ENCODE results near the gene SMAD3.

The SMAD3 gene

DNA sequence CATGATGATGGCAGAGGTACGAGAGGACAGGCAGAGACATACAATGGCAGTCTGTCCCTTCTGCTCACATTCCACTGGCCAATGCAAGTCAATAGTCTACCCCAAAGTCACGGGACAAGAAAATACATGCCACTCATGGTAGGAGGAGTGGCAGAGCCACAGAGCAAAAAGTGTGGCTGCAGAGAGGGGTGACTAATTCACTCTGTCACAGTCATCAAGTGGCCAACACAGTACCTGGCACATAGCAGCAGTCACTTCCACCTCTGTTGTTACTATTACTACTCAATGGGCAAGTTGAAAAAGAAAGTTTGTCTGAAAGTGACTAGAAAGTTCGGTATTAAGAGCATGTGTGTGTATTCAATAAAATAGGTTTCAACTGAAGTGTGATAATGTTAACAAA is 91.4 kb downstream of the SMAD3 start:
- in situ Hi-C loops (cut with MboI; ENCODE audit: low sequenced_read_pairs) = no loop called here

DNA sequence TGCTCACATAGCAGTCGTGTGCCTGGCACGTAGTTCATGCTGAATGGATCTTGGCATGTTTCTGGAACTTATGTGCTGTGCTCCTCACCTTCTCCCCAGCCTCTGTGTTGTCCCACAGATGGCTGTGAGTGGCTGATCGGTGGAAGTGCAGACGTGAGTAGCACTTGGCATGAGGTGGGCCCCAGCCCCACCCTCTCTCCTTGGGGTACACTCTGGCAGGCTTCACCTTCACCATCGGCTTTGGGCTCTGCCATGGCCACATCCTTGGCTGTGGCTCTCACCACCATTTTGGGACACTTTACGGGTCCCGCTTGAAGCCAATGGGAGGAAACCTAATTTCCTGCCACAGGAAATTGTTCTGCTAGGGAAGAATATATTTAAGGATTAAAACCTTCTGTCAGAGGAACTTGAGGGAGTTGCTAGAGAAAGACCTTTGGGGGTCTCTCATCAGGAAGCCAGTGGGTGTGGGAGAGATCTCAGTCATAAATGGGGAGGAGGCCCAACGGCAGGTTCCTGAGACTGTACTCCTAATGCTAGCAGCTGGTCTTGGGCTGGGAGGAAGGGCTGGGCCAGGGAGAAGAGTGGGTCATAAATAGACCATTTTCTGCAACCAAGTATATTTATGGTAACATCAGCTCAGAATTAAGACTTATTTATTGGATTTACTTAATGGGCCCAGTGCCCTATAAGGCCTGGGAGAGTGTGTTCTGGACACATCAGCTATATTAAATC is 92.3 kb downstream of the SMAD3 start:
- in situ Hi-C loops (cut with MboI; ENCODE audit: low sequenced_read_pairs) = no loop called here

DNA sequence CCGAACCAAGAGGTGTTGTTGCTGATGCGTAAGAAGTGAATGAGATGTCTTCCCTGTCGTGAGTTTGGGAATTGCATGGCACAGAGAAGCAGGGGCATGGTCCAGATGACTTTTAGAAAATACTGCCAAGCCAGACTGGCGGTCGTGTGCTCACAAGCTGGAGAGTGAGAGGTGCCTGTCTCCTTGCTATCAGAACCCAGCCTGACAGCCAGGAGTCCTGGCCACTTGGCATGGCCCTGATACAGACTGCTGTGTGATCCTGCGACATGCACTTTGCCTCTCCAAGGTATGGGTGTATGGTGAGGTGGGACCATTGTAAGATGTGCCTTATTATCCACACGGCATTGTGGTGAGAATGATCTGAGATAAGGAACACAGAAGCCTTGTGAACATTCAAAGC is 93.0 kb downstream of the SMAD3 start:
- in situ Hi-C loops (cut with MboI; ENCODE audit: low sequenced_read_pairs) = no loop called here

DNA sequence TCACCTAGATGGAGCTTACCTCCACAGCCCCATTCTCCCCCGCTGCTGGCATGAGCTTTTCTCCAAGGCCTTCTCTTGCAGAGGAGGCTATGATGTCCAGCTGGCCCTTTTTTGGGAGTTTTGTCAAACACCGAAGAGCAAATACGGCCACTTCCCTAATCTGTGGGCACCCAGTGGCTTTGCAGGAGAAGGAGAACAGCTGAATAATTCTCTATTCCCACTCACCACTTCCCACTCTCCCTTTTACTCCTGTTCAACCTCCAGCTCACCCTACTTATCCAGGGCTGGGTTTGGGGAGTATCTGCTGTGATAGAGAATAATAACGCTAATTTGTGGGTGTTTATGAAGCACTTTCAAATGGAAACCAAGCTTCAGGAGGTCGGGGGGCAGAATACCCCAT is 96.0 kb downstream of the SMAD3 start:
- in situ Hi-C loops (cut with MboI; ENCODE audit: low sequenced_read_pairs) = no loop called here

DNA sequence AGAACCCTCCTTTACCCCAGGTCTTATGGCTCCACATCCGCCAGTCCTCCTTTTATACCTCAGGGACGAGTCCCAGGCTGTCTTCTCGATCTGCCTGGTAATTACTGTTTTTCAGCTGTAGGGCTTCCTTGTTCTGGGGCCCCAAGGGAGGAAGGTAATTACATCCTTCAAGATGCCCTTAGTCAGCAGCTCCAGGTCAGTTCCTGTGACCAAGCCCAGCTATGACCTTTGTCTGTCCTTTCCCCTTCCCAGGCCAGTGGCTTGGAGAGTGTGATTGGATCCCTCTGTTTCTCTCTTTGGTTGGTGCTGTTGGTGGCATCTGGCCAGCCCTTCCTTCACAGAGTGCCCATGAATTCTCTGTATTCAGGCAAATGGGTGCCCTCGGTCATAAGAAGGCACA is 96.5 kb downstream of the SMAD3 start:
- in situ Hi-C loops (cut with MboI; ENCODE audit: low sequenced_read_pairs) = no loop called here

DNA sequence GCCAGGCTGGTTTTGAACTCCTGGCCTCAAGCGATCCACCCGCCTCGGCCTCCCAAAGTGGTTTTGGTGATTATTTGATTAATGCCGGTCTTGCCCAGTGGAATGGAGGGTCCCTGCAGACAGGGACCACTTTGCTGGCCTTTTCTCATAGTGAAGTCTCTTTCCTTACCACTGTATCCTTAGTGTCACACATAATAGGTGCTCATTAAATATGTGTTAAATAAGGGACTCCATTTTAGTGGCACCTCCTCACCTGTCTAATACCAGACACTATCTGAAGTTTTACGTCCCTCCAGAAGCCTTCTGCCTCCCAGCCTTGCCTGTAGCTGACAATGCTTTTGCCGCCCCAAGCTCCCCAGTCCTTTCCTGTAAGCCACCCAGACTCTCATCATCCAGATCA is 97.8 kb downstream of the SMAD3 start:
- in situ Hi-C loops (cut with MboI; ENCODE audit: low sequenced_read_pairs) = no loop called here

DNA sequence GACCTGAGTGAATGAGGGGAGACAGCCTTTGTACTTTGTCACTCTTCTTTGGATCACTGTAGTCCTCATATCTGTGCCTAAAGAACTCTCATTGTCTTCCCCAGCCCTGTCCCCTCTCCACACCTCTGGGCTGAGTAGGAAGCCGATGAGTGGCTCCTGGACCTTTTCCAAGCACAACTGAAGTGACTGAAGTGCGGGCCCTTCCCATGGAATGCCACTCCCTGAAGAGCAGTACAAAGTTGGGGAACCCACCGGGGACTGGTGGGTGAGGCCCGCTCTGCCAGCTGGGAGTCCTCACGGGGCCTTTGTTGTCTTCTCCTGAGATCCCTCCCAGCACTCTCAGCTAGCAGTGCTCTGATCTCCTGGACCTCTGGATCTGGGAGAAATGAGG is 99.0 kb downstream of the SMAD3 start:
- in situ Hi-C loops (cut with MboI; ENCODE audit: low sequenced_read_pairs) = no loop called here

DNA sequence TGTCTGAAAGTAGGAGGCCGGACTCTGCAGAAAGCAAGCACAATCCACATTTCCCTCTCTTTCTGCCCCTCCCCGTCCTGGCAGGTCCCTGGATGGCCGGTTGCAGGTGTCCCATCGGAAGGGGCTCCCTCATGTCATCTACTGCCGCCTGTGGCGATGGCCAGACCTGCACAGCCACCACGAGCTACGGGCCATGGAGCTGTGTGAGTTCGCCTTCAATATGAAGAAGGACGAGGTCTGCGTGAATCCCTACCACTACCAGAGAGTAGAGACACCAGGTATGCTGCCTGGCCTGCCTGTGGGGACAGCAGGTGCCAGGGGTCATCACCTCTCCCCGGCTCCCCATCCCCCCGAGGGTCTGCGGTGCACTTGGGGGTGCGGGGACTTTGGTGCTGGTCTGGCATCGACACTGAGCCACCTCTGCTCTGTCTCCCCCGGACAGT is 99.4 kb downstream of the SMAD3 start:
- in situ Hi-C loops (cut with MboI; ENCODE audit: low sequenced_read_pairs) = no loop called here

DNA sequence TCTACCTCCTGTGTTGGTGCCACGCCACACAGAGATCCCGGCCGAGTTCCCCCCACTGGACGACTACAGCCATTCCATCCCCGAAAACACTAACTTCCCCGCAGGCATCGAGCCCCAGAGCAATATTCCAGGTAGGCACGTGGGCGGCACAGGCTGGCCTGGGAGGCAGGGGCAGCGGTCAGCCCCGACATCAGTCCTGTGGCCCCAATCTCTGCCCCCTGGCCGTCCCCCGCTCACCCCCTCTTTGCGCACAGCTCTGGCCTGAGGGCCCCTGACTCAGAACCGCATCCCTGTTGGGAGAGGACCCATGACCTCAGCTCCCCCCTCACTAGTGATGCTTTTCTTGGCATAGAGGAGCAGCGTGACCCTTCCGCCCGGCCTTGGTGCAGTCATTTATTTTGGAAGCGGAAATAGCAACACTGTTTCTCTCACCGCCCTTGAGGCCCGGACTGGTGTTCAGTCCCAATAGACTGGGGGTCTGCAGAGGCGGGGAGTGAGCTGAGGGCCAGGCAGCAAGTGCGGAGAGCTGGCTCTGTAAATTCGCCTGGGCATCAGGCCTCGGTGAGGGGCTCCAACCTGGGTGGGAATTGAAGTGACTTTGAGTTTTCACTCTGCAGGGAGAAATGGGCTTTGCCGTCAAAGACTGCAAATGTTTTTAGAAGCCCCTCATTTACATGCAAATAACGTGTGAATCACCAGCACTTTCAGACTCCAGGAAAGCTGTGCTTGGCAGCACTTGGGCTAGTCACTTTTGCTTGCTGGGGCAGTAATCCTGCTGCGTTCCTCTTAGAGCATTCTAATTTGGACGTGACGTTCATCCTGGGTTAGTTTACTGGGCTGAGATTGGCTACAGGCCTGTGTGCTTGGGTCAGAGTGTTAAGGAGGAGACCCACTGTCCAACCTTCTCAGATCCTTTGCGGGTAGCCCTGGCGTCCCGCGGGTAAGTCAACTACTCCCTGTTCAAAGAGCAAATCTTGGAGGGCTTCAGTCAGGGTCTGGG is 100.2 kb downstream of the SMAD3 start:
- in situ Hi-C loops (cut with MboI; ENCODE audit: low sequenced_read_pairs) = no loop called here

DNA sequence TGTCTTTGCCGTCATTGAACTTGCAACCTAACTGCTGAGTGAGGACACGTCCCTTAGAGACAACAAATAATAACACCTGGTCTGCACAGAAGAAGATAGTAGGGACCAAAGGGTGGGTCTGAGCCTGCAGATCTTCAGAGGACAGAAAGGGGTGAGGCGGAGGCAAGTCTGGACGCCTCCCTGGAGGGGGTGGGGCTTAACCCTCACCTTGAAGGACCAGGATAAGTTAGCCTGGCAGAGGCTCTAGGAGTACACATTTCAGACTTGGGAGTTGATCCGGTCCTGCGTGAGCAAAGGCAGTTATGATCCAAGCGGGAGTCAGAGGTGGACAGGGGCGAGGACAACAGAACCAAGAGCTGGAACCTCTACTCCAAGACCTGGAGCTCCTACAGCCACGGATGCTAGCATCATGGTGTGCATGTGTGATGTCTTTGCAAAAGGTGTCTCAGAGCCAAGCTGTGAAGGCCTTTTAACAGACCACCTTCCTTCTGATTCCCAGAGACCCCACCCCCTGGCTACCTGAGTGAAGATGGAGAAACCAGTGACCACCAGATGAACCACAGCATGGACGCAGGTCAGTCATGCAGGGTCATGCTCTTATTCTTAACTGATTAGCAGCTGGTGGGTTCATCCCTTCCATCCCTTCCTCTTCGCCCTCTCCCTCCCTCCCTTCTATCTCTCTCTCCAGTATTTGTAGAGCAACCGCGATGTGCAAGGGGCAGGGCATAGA is 101.0 kb downstream of the SMAD3 start:
- in situ Hi-C loops (cut with MboI; ENCODE audit: low sequenced_read_pairs) = no loop called here

DNA sequence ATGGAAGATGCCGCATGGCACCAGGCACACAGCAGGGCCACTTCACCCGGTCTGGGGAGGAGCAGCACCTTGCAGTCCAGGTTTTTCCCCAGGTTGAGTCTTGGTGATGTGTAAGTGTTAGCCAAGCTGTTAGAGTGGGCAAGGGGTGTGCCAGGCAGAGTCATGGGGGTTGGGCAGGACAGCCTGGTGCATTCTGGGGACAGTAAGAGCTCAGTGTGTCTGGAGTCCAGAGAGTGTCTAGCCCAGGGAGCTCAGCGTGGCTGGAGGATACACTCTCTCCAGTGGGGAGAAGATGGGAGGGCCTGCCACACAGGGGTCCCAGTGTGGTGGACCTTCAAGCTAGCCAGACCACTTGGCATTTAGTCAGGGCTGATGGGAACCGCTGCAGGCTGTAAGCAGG is 101.7 kb downstream of the SMAD3 start:
- in situ Hi-C loops (cut with MboI; ENCODE audit: low sequenced_read_pairs) = no loop called here

DNA sequence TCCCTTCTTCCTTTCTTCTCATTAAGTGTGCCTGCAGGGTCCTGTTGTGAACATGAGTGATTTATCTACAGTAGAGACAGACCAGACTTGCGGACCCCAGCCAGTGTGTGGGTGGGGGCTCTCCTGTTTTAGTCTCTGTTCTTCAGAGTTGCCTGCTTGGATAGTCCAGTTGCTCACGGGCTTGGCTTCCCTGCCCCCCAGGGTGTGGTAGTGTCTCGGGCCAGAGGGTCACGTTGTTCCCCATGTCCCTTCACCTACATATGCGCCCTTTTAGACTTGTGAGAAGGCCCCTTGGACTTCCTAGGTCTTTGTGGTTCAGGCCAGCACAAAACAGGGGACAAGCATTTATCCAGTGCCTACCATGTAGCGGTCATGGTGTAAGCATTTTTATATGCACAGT is 103.3 kb downstream of the SMAD3 start:
- in situ Hi-C loops (cut with MboI; ENCODE audit: low sequenced_read_pairs) = no loop called here

DNA sequence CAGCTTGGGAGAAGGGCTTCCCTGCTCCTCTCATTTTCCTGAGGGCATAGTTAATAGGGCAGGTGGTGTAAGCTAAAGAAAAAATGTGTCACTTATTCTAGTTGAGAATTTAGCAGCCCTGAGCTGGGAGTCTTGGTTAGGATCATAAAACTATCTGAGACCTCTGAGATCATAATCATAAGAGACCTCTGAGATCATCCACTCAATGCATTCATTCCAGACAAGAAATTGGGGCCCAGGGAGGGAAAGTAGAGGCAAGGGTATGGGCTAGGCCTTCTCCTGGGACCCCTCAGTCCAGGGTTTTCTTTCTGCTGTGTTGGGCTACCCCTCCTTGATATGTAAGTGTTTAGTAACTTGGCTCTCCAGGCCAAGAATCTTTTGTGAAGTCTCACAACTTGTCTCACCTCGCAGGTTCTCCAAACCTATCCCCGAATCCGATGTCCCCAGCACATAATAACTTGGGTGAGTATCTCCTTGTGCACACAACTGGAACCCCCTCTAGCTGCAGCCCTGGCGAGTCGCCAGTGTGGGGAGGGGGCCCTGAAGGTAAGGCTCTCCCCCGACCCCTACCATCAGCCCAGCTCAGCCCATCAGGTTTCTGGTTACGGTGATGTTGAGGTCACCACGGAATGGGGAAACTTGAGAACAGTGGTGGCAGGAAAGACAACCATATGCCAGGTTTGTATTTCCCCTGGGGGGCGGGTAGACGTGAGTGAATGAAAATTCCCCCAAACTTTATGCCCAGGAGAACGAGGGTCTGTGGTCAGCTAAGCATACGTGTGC is 104.9 kb downstream of the SMAD3 start:
- in situ Hi-C loops (cut with MboI; ENCODE audit: low sequenced_read_pairs) = no loop called here

DNA sequence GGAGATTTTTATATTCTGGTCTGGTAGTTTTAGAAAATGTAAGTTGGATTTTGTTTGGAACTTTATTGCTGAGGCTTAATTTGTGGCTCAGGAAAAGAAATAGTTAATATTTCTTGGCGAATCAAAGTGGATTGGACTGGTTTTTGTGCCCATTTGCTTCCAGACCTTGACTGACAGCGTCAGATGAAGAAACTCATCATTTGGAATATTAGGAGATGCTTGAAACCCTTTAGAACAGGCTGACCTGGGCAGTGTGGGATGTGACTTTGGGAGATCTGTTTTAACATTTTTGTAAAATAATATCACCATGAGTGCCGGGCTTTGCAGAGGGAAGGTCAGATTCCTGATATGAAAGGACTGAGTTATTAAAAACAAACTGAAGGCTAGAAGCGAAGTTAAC is 106.1 kb downstream of the SMAD3 start:
- in situ Hi-C loops (cut with MboI; ENCODE audit: low sequenced_read_pairs) = no loop called here

DNA sequence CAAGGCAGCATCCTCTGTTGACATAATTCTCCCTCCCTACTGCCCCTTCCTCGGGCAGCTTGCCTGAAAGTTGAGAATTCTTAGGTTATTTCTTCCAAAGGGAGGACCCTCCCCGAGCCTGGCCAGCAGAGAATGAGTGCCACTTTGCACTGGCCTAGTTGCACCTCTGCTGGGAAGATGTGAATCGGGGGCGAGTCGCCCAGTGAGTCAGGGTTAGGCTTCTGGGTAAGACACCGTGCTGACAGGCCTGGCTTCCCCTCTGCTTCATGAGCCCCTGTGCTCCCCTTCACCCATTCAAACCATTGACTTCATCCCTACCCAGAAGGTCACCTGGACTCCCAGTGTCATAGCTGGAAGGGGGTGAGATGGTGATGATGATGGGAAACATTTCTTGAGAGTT is 106.8 kb downstream of the SMAD3 start:
- in situ Hi-C loops (cut with MboI; ENCODE audit: low sequenced_read_pairs) = no loop called here

DNA sequence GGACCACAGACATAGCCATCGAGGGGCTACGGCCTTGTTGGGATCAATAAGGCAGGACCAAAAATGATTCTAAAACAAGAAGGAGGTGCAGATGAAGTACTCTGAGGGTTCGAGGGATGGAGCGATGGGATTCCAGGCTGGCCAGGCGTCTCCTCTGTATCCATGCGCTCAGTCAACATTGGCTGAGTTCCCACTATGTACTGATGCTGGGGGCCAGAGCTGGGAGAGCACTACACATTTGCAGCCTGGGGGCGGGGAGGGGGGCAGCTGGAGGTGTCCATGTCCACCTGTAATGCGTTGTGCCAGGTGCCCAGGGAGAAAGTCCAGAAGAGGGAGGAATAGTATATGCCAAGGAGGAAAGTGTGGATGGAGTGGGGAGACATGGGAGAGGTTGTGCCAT is 107.6 kb downstream of the SMAD3 start:
- in situ Hi-C loops (cut with MboI; ENCODE audit: low sequenced_read_pairs) = no loop called here

DNA sequence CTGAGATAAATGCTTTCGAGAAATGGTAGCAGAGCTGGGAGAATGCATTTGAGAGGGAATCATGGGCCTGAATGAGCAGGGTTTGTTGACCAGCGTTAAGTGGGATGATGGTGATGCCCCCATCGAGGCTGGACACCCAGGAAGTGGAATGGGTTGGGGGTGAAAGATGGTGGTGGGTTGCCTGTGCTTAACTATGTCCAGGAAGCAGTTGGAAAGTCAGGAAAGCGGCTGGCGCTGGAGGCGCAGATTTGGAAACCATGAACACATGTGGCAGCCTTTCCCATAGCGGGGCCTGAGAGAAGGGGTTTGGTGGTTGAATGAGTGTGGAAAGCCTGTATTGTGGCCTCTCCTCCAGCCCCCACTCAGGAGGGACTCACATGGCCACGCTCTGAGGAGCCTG is 108.4 kb downstream of the SMAD3 start:
- in situ Hi-C loops (cut with MboI; ENCODE audit: low sequenced_read_pairs) = no loop called here

DNA sequence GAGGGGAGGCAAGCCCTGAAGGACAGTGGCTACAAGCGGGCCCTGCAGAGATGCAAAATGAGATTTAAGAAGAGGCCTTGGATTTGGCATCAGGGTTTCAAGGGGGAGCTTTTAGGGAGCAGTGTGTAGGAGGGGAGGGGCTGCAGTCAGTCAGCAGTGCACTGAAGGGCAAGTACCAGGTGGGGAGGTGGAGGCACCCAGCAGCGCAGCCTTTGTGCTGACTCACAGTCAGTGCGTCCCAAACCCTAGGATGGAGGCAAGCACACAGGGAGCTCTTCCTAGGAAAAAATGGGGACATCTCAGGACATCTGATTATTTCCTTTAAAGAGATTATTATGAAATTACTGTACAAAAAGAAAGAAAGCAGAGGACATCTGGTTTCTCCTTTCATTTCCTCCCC is 109.0 kb downstream of the SMAD3 start:
- in situ Hi-C loops (cut with MboI; ENCODE audit: low sequenced_read_pairs) = no loop called here

DNA sequence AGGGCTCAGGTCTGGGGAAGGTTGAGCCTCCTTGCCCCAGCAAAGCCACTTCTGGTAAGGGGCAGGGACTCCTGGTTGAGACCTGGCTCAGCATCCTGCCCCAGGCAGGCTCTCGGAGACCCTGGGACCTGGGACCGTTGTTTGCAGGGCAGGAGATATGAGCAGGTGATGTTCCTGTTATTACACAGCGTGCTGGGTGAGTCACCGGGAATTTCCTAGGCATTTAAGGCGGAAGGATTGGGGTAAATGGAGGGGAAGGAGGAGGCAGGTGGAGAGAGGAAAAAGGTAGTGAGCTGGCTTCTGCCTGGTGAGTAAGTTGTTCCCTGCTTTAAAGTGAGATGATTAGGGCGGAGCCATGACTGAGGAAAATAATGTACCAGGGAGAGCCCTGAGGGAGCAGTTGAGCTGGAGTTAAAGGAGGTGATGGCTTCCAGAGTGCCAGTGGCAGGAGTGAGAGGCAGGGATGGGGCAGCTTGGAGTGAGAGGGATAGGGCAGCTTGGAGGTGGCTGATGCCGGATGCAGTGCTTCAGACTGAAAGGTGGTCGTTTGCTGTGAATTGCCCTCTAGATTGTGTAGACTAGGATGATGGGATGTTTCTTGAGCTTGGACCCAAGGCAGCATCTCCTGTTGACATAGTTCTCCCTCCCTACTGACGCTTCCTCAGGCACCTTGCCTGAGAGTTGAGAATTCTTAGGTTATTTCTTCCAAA is 109.6 kb downstream of the SMAD3 start:
- in situ Hi-C loops (cut with MboI; ENCODE audit: low sequenced_read_pairs) = no loop called here

DNA sequence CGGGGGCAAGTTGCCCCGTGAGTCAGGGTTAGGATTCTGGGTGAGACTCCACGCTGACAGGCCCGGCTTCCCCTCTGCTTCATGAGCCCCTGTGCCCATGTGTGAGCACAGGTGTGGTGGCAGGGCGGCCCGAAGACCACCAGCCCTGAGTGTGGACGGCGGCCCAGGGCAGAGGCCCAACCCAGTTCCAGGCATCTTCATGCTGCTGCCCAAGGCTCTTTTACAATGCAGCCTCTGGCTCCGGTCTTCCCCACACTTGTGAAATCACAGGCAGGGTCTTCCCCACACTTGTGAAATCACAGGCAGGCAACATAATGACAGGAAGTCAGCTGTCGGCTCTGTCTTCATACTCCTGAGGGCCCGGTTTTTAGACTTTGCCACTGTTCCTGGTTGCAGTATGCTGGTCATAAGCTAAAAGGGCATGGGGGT is 110.3 kb downstream of the SMAD3 start:
- in situ Hi-C loops (cut with MboI; ENCODE audit: low sequenced_read_pairs) = no loop called here

Data from HL-60/S4 treated with phorbol 12-myristate 13-acetate at 8.2 ng/mL for 4 days and 3 days (cell line).